Choroid plexus epithelial cell (primary cell): ENCODE data around the gene MGAT2.

Experiments used
- DNase-seq: peaks from one replicate; pipeline ENCODE4 v3.0.0-alpha.2; 2010; ENCODE audit warnings: low read depth
- H3K4me3 ChIP-seq: 2 replicates; pipeline ENCODE4 v1.5.1; 2011; ENCODE audit warnings: low read depth, mild to moderate bottlenecking, control low read depth, low read length, moderate library complexity
- CTCF ChIP-seq: conservative IDR thresholded peaks from 2 replicates; pipeline ENCODE4 v1.5.1; 2011; ENCODE audit warnings: low read depth, mild to moderate bottlenecking, control low read depth, inconsistent platforms, low read length, moderate library complexity

The MGAT2 gene

GRCh38 chr14:49670475-49670874 lies 49.9 kb downstream of the MGAT2 start:
- TF ChIP-seq CTCF: no peak
- DNase-seq: no peak
- H3K4me3 ChIP-seq: no peak overlapping the region
